ENCODE results near the gene GABRP.
"Not testable (repeated sequence)": the region's sequence is repeated elsewhere in the genome, so short reads cannot be mapped to it uniquely, and the experiment has no call there.

GRCh38 chr5:170765868-170766267 lies 17.7 kb upstream of the GABRP start:
- TF ChIP-seq, protein P1, sequence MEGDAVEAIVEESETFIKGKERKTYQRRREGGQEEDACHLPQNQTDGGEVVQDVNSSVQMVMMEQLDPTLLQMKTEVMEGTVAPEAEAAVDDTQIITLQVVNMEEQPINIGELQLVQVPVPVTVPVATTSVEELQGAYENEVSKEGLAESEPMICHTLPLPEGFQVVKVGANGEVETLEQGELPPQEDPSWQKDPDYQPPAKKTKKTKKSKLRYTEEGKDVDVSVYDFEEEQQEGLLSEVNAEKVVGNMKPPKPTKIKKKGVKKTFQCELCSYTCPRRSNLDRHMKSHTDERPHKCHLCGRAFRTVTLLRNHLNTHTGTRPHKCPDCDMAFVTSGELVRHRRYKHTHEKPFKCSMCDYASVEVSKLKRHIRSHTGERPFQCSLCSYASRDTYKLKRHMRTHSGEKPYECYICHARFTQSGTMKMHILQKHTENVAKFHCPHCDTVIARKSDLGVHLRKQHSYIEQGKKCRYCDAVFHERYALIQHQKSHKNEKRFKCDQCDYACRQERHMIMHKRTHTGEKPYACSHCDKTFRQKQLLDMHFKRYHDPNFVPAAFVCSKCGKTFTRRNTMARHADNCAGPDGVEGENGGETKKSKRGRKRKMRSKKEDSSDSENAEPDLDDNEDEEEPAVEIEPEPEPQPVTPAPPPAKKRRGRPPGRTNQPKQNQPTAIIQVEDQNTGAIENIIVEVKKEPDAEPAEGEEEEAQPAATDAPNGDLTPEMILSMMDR (IDR thresholded peaks at IDR 0.05) = not testable (repeated sequence)
- not testable (repeated sequence) for TF ChIP-seq EZH2 (IDR thresholded peaks at IDR 0.05)

Data from neural progenitor cell (in vitro differentiated cells).